ENCODE measurements around the gene LSAMP.

LSAMP gene

GRCh38 chr3:116285781-116286421, 159.4 kb downstream of the LSAMP start:
- no peak for DNase-seq

GRCh38 chr3:116281313-116282143, 163.8 kb downstream of the LSAMP start:
- DNase-seq = no peak

- no peak for DNase-seq
These were observed 165.1 kb downstream of the LSAMP start for GRCh38 chr3:116280130-116280740.

DNA sequence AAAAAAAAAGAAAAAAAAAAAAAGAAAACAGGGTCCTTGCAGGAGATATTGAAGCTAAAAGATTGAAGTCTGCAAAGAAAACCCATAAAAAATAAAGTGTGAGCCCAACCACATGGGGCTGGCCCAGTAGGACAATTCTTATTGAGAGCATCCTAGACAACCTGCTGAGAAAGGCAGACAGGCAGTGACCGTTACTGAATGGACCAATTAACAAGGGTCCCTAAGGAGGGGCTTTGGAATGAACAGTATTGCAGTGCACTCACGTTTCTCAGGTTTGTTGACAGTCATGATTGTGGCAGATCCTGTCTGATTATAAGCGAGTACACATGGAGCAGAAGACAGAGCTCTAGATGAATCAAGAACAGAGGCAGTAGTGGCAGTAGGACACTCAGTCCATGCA, 168.6 kb downstream of the LSAMP start:
- no peak for DNase-seq

GRCh38 chr3:116270056-116270455, 175.2 kb downstream of the LSAMP start:
- no peak for DNase-seq

DNA sequence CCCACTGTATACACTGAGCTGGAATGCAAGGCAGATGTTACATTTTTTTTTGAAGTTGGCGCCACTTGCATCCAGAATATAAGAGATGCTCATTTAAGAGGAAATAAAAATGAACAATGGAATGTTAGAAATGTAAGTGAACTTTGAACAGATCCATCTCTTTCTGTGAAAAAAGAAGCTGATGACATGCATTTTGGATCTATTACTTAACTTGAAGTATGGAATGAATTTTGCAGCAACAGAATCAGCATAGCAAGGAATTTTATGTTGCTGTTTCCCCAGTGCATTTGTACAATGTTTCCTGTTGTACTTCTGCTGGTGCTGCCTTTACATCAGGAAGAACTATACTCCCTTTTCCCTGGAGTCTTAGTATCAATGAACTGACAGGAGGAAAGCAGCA, 178.2 kb downstream of the LSAMP start:
- peak; percentile 35 for DNase-seq

- DNase-seq = no peak
These were observed 179.2 kb downstream of the LSAMP start for GRCh38 chr3:116265976-116266584.

GRCh38 chr3:116265320-116265695, 180.0 kb downstream of the LSAMP start:
- no peak for DNase-seq

GRCh38 chr3:116264546-116265319, 180.6 kb downstream of the LSAMP start:
- no peak for DNase-seq

GRCh38 chr3:116263842-116264545, 181.3 kb downstream of the LSAMP start:
- DNase-seq = peak; percentile 76

DNA sequence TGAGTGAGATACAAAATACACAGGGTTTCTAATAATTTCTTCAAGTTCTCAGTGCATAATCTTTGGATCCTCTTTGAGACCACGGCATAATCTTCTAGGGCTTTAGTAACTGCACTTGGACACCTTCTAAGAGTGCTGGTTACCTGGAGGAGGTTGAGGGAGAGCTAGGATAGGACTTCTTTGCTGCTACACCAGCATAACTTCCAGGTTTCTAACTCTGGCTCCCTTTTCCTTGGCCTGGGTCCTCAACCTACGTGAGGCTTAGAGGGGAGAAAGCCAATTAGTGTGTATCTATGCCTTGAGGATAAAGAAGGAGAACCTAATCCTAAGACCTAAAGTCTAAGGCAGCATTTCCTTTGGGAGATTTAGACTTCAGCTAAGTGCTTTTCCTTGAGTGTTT, 184.8 kb downstream of the LSAMP start:
- DNase-seq = no peak

DNA sequence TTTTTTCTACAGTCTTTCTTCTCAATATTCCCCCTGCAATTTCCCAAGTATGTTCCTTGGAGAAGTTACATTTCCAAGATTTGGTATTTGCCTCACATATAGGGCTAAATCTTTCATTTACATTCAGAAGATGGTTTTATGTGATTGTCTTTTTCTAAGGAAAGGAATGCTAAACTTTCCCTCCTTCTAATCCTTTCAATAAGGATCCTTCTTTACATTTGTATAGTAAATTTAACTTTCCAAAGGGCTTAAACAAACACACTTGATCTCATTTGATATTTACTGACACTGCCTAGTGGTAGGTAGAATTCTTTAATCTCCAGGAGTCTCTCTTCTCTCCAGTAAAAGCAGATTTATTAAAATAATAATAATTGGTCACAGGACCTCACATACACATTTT, 185.3 kb downstream of the LSAMP start:
- no peak for DNase-seq

DNA sequence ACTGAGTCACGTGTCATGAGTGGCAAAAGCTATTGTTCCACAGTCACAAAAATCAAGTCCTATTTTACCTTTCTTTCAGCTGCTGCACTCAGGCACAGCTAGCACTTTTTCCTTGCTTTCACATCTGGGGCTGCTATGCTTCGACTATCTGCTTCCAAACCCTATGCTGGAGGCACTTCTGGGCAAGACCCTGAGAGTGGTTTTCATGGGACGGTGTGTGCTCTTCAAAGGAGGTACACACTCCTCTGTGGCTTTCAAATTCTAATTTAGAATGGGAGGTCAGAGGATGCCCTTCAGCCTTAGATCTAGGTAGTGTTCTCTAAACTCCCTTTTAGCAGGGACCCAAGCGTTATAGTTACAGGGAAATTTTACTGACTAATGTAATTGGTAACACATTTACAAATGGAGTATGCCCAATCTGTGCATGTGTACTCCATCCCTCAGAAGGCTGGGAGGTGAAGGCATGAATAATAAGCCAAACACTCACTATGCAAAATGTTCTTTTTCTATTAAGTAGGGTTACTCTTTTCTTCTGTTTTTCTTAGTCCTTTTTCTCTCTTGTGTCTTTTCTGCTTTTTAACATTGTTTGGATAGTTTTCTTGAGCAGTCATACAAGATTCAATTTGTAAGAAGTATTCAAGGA, 188.3 kb downstream of the LSAMP start:
- peak; percentile 70 for DNase-seq

DNA sequence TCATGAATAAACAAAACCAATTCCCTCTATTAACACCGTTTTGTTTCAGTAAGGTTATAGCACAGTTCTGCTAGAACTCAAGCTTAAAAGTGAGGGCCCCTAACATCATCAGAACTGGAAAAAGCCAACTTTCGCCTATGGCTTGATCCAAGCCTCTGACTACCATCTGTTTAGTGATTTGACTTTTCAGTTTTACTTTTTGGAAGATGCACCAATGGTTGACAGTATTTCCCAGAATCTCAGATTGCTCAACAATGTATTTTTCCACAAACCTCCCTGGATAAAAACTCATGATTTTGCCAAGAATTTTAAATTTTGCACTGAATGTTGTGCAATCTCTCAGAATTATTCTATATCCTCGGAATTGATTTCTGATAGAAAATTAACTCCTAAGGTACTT, 190.7 kb downstream of the LSAMP start:
- no peak for DNase-seq

DNA sequence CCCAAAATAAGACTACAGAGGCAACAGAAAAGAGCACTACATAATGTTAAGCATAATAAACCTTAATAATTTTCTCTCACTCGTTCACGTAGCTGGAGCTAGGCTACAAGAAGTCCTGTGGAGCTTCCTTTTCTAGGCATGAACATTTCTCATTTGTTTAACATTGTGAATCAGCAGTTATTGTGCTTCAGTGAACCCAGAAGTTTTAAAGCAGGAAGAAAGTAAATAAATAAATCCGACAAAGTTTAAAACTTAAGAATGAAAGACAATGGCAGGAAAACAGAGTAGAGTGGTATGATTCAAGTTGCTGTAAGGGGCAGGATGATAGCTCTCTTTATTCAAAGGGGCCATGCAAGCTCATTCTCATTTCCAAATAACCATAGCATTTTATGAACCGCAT, 191.8 kb downstream of the LSAMP start:
- no peak for DNase-seq

DNA sequence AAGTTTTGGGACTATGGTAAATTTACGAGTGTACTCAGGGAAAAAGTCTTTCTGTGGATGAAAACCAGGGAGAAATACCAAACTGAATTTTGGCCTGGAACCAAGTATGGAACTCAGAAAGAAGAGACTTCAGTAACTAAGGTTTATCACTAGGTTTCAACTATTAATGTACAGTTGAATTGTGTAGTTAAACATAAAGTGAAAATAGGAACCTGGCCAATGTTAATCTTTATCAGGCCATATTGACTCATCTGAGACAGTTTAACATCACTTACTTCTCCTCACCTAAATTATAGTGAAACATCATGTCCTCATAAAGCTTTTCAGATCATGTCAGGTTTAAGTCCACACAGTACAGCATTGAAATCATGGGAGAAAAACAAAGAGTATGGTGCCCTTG, 197.7 kb downstream of the LSAMP start:
- no peak for DNase-seq

DNA sequence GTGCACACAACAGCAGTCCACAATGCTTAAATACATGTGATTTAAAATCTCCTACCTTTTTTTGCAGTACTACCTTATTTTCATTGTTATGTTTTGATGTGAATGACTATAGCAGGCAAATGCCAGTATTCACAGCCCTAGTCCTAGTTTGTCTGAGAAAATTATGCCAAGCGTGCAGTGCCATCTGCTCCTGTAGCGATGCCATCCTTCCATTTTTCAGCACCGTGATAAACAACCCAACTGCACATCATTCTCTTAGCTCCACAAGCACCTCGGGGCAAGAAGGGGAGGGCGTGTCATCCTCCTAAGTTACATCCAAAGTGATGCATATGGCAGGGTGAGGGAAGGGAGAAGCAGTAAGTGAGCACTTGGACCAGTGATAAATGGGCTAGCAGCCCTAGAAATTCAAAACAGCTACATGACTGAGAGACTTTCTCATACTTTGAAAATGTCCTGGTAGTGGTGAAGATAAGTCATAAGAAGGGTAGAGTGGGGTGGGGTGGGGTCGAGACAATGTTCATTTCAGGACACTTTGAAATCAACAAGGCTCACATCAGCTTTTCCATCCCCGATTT, 198.8 kb downstream of the LSAMP start:
- no peak for DNase-seq

GRCh38 chr3:116242825-116243224, 202.5 kb downstream of the LSAMP start:
- peak; percentile 33 for DNase-seq

DNA sequence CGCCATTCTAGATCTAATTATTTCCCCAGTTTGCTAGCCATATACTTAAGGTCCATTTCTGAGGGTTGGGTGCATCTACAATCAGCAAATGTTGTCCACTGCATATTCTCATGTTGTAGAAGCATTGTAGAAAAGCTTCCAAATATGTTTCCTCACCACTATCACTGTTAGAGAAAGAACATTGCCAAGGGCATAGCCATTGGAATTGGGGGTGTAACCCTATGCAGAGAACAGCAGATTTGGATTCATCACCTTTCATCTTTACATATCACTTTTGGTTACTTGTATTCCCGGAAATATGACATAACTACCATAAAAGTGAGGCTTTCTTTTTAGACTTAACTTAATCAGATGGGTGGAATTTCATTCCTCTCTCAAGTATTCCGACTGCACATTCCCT, 203.6 kb downstream of the LSAMP start:
- no peak for DNase-seq

DNA sequence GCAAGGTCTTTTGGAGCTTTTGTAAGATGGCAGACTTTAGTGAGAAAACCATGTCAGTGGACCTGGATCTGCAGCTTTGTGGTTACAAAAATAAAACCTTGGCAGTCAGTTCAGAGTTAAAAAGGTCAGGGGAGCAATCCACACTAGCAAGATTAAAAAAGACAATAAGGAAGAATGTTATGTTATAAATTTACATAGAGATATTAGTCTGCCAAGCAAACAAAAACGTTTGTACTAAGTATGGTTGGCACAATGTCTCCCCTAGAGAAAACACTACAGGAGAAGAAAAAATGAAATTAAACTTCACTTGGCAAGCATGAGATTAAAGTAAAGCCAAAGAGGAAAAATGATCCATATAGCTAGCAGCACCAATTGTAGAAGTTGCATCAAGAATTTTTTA, 205.0 kb downstream of the LSAMP start:
- DNase-seq = no peak

DNA sequence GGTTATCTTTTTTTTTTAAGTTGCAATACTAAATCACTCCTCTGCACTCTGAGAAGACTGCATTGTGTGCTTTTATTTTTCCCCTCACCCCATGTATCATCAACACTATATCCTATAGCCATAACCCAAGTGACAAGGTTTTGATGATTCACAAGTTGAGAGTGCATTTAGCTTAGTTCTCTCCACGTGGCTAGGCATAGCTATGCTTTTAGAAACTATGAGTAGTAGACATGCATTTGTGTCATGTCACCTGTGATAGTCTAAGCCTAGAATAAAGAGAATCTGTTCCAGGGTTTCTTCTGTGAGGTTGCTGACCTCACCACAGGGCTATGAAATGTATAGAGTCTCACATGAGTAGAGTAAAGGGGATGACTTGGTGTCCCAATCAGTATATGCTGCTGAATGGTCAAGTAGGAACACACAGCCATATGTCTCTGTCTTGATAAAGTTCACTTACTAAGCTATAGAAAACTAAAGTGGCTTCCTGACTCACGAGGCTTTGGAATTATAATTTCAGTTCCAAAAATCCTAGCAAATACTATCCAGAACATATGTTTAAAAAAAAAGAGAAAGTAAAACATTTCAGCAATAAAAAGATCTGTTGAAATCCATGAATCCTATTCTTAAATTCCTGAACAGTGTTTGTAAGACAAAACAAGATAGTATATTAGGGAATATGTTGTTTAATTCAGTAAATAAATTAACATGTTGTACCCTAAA, 206.3 kb downstream of the LSAMP start:
- peak; percentile 50 for DNase-seq
